Panc1 (cell line): ENCODE measurements around the gene VPS50. TPM values are rescaled to one million over a fixed set of nuclear protein-coding genes. Genes with fewer than 3 reads are reported as not detected.

Source experiments
- ATAC-seq: fragments of 200-7000 bp; cut with Tn5 transposase; 2 replicates; pipeline ENCODE4 v1.9.1; 2020; ENCODE audit warnings: mild to moderate bottlenecking, moderate library complexity
- Bru-seq: library from RNA; stranded (reverse); fragments of 400-500 nt; gene quantifications from one replicate; lab custom pipeline; 2021; lab: Mats Ljungman, UMichigan
- BruChase-seq, 2 experiments: library from RNA; stranded (reverse); fragments of 400-500 nt; gene quantifications; one replicate each; lab custom pipeline; 2021; lab: Mats Ljungman, UMichigan
- BruUV-seq: library from RNA; stranded (reverse); fragments of 400-500 nt; replicated peaks from 2 replicates; lab custom pipeline; 2021; lab: Mats Ljungman, UMichigan
- CTCF ChIA-PET: fragments of 300-600 bp; sonication (Branson Sonifier 250); formaldehyde crosslinking; loops from one replicate; lab custom pipeline; 2022; ENCODE audit warnings: antibody characterized with exemption; lab: Charles Lee
- POLR2A ChIA-PET: fragments of 300-600 bp; sonication (Branson Sonifier 250); formaldehyde crosslinking; loops from one replicate; lab custom pipeline; 2022; ENCODE audit warnings: antibody characterized with exemption; lab: Charles Lee
- DNase-seq: peaks from one replicate; pipeline ENCODE4 v3.0.0-alpha.2; 2010; ENCODE audit warnings: low read depth, low spot score
- H3K27ac ChIP-seq: 2 replicates; pipeline ENCODE4 v1.5.1; 2011; ENCODE audit warnings: mild to moderate bottlenecking, low read length, inconsistent platforms
- H3K27me3 ChIP-seq: fragments of 200-500 bp; sonication (Bioruptor generic); 2 replicates; pipeline ENCODE4 v1.6.0; 2014; ENCODE audit warnings: low read length, inconsistent platforms; ENCODE audit not compliant: control insufficient read depth, insufficient read depth
- H3K36me3 ChIP-seq: fragments of 200-500 bp; sonication (Bioruptor generic); 2 replicates; pipeline ENCODE4 v1.5.1; 2014; ENCODE audit warnings: inconsistent platforms, mild to moderate bottlenecking, low read length, moderate library complexity; ENCODE audit not compliant: control insufficient read depth, insufficient read depth
- H3K4me1 ChIP-seq: 2 replicates; pipeline ENCODE4 v1.5.1; 2011; ENCODE audit warnings: inconsistent platforms, mild to moderate bottlenecking, low read length, moderate library complexity; ENCODE audit not compliant: control insufficient read depth, insufficient read depth
- H3K4me3 ChIP-seq, 2 experiments: 2 replicates each; pipeline ENCODE4 v1.5.1; 2011 to 2012; ENCODE audit warnings: low read depth in 2 of 2, low read length in 2 of 2, mild to moderate bottlenecking in 2 of 2, inconsistent platforms in 1 of 2, moderate library complexity in 1 of 2
- H3K9me3 ChIP-seq: fragments of 200-500 bp; sonication (Bioruptor generic); 2 replicates; pipeline ENCODE4 v1.5.1; 2014; ENCODE audit warnings: low read depth, mild to moderate bottlenecking, inconsistent platforms, low read length, moderate library complexity; ENCODE audit not compliant: control insufficient read depth, insufficient read depth
- POLR2AphosphoS5 ChIP-seq: IDR thresholded peaks from 2 replicates; pipeline ENCODE4 v1.6.1; 2012; ENCODE audit warnings: mild to moderate bottlenecking, low read depth, low read length, moderate library complexity
- SIN3A ChIP-seq: IDR thresholded peaks from 2 replicates; pipeline ENCODE4 v1.6.1; 2012; ENCODE audit warnings: low read depth, mild to moderate bottlenecking, low read length, moderate library complexity, borderline replicate concordance; ENCODE audit not compliant: insufficient read depth
- TCF7L2 ChIP-seq: IDR thresholded peaks from 2 replicates; pipeline ENCODE4 v1.6.1; 2011; ENCODE audit warnings: mild to moderate bottlenecking, low read depth, low read length, inconsistent platforms
- in situ Hi-C: cut with HindIII; loops from 2 replicates; pipeline ENCODE4 v1.10.0; 2016; ENCODE audit warnings: low sequenced_read_pairs, low pct_unique_long_range_greater_than_20kb
- intact Hi-C: fragments of 100-400 bp; cut with micrococcal nuclease; formaldehyde crosslinking; loops from one replicate; pipeline ENCODE4 v1.10.0; 2022; ENCODE audit not compliant: unreplicated experiment
- long read RNA-seq: library from polyadenylated mRNA; unstranded; transcript quantifications from one replicate; pipeline ENCODE4 v2.0.0, GENCODE V29; 2021; ENCODE audit not compliant: unreplicated experiment
- polyA plus RNA-seq: library from polyadenylated mRNA; unstranded; fragments of >200 nt; gene quantifications from one replicate; pipeline ENCODE4 v1.2.1, GENCODE V29; 2012; ENCODE audit warnings: missing spikeins; ENCODE audit not compliant: insufficient read length
- total RNA-seq: library from RNA; stranded (reverse); gene quantifications from one replicate; pipeline ENCODE4 v1.2.1, GENCODE V29; 2021; ENCODE audit not compliant: unreplicated experiment
- TF ChIP-seq, protein P1 (sequence below), 2 experiments: IDR thresholded peaks; 2 replicates each; pipeline ENCODE4 v1.6.1; 2011 to 2012; ENCODE audit warnings: low read depth in 2 of 2, control low read depth in 1 of 2, low read length in 1 of 2, mild to moderate bottlenecking in 1 of 2, moderate library complexity in 1 of 2; ENCODE audit not compliant: insufficient read depth in 1 of 2
- TF ChIP-seq, protein P2 (sequence below): fragments of 450-650 bp; IDR thresholded peaks from 2 replicates; pipeline ENCODE4 v1.5.1; 2017; ENCODE audit warnings: mild to moderate bottlenecking

The VPS50 gene, protein sequence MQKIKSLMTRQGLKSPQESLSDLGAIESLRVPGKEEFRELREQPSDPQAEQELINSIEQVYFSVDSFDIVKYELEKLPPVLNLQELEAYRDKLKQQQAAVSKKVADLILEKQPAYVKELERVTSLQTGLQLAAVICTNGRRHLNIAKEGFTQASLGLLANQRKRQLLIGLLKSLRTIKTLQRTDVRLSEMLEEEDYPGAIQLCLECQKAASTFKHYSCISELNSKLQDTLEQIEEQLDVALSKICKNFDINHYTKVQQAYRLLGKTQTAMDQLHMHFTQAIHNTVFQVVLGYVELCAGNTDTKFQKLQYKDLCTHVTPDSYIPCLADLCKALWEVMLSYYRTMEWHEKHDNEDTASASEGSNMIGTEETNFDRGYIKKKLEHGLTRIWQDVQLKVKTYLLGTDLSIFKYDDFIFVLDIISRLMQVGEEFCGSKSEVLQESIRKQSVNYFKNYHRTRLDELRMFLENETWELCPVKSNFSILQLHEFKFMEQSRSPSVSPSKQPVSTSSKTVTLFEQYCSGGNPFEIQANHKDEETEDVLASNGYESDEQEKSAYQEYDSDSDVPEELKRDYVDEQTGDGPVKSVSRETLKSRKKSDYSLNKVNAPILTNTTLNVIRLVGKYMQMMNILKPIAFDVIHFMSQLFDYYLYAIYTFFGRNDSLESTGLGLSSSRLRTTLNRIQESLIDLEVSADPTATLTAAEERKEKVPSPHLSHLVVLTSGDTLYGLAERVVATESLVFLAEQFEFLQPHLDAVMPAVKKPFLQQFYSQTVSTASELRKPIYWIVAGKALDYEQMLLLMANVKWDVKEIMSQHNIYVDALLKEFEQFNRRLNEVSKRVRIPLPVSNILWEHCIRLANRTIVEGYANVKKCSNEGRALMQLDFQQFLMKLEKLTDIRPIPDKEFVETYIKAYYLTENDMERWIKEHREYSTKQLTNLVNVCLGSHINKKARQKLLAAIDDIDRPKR
- total RNA-seq (14.6 TPM), Bru-seq, nascent RNA (percentile 68 among the genes with signal in this experiment), BruChase-seq, experiment 1, labeled RNA remaining after a 2-hour chase (percentile 64 among the genes with signal in this experiment), BruChase-seq, experiment 2, labeled RNA remaining after a 6-hour chase (percentile 56 among the genes with signal in this experiment)
- polyA plus RNA-seq: 4.1 TPM
- long read RNA-seq, transcript VPS50-202 (28 exons, 3,613 nt): major isoform, 19 of 25 reads
- long read RNA-seq, partial matches to known transcripts: 3 of 25 reads
- long read RNA-seq, other reads (novel, unspliced or antisense): 2 of 25 reads

DNA sequence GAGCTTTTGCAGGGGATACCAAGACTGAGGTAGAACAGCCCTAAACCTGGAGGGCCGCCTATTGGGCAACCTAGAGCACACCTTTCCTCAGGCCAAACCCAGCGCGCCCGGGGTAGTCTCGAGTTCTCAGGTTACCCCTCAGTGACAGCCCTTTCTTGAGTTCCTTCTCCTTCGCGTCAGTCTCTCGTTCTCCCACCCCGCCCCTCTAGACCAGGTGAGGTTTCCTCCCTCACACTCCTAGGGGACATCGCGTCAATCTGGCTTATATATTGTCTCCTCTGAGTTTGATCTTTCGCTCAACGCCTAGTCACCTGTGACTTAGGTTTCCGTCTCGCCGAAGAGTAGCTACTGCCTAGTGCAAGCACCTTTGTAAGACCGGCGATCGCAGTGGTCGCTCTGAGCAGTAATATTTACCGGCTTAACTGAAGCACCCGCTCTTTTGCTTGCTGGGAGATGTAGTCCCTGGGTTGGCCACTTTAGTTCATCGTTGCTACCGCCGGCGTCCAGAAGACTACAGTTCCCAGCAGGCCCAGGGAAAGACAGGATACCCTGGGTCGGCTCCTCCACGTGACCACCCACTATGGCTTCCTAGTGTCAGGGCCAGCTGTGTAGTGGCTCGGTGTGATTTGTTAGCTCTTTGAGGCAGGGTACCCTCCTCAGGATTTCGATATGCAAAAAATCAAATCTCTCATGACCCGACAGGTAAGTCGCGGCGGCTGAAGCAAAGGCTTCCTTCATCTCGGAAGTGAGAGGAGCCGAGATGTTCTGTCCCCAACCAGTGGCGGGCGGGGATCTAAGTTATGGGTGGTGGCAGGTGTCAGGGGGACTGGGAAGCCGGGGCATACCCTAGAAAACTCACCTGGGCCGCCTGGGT is at the start of gene VPS50:
VPS50 (plus strand) TSS at position 568 of the 874 bp plus-strand sequence; CDS start at position 670, 102 bp downstream.
- Histone ChIP-seq H3K9me3 (no peaks in the 10 kb centered on the region), H3K36me3 (no peaks in the 10 kb centered on the region; the same call in 1 of the 2 replicates), H3K27ac (peak within 1 kb of the TSS; percentile 90), H3K4me3 (peak within 1 kb of the TSS; percentile 95 to 99), H3K27me3 (peaks cover 9% of the 10 kb centered on the region), H3K4me1 (peaks cover 11% of the 10 kb centered on the region)
- in situ Hi-C loops (no loop called here), intact Hi-C loops (no loop called here)
- DNase-seq (peak; percentile 99), ATAC-seq (peak; percentile 100)
- ChIA-PET CTCF (no interaction called here), POLR2A (interaction anchor here (0.6 kb wide), 1 partner anchor 673 kb away, joined by 5 read pairs; no protein-coding TSS in a partner anchor)
- BruUV-seq: no TSS peak
- TF ChIP-seq SIN3A (no peak; the same call in 1 of the 2 replicates), TCF7L2 (peak; percentile 76), POLR2AphosphoS5 (peak; percentile 74)
- TF ChIP-seq, protein P1, sequence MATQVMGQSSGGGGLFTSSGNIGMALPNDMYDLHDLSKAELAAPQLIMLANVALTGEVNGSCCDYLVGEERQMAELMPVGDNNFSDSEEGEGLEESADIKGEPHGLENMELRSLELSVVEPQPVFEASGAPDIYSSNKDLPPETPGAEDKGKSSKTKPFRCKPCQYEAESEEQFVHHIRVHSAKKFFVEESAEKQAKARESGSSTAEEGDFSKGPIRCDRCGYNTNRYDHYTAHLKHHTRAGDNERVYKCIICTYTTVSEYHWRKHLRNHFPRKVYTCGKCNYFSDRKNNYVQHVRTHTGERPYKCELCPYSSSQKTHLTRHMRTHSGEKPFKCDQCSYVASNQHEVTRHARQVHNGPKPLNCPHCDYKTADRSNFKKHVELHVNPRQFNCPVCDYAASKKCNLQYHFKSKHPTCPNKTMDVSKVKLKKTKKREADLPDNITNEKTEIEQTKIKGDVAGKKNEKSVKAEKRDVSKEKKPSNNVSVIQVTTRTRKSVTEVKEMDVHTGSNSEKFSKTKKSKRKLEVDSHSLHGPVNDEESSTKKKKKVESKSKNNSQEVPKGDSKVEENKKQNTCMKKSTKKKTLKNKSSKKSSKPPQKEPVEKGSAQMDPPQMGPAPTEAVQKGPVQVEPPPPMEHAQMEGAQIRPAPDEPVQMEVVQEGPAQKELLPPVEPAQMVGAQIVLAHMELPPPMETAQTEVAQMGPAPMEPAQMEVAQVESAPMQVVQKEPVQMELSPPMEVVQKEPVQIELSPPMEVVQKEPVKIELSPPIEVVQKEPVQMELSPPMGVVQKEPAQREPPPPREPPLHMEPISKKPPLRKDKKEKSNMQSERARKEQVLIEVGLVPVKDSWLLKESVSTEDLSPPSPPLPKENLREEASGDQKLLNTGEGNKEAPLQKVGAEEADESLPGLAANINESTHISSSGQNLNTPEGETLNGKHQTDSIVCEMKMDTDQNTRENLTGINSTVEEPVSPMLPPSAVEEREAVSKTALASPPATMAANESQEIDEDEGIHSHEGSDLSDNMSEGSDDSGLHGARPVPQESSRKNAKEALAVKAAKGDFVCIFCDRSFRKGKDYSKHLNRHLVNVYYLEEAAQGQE (IDR thresholded peaks at IDR 0.05; ENCODE audit: insufficient read depth in 1 of 2, low read depth in 2 of 2, low read length in 1 of 2): no peak

DNA sequence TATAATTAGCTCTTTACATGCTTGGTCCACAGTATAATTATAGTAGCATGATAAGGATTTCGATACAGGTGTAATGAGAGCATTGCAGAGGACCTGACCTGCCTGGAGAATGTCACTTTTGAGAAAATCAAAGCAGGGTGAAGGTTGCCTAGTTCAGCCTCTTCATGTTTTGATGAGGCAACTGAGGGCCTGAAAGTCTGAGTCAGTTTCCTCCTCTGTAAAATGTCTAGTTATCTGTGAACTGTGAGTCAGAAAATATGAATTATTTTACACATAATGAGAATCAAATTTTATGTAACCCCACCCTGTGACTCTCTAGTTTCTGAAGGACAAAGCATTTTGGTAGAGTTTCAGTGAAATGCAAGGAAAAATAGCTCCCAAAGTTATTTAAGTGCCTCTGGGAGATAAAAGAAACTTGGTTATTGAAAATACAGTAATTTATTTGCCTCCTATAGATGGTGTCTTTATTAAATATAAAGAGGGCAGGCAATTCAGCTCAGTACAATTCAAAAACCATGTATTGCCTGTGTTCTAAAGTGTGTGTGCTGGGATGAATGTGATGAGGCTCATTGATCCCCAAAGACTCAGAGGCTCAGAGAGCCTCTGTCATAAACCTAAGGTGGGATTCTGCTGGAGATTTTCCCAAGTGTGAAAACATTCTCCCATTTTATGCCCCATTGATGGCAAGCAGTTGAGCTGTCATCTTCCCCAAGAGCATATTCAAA is 46.7 kb upstream of the VPS50 start:
- no peak overlapping the region for H3K27ac ChIP-seq
- TF ChIP-seq, protein P2, sequence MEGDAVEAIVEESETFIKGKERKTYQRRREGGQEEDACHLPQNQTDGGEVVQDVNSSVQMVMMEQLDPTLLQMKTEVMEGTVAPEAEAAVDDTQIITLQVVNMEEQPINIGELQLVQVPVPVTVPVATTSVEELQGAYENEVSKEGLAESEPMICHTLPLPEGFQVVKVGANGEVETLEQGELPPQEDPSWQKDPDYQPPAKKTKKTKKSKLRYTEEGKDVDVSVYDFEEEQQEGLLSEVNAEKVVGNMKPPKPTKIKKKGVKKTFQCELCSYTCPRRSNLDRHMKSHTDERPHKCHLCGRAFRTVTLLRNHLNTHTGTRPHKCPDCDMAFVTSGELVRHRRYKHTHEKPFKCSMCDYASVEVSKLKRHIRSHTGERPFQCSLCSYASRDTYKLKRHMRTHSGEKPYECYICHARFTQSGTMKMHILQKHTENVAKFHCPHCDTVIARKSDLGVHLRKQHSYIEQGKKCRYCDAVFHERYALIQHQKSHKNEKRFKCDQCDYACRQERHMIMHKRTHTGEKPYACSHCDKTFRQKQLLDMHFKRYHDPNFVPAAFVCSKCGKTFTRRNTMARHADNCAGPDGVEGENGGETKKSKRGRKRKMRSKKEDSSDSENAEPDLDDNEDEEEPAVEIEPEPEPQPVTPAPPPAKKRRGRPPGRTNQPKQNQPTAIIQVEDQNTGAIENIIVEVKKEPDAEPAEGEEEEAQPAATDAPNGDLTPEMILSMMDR: no peak
- TF ChIP-seq TCF7L2 (no peak), POLR2AphosphoS5 (no peak), SIN3A (no peak)
- TF ChIP-seq, protein P1 (IDR thresholded peaks at IDR 0.05; ENCODE audit: insufficient read depth in 1 of 2, low read depth in 2 of 2, low read length in 1 of 2): no peak
- intact Hi-C loops: no loop called here
- no peak overlapping the region for H3K4me3 ChIP-seq
- peaks cover 15% of the 10 kb centered on the region for H3K27me3 ChIP-seq
- H3K4me1 ChIP-seq: no peaks in the 10 kb centered on the region
- ChIA-PET CTCF (no interaction called here), POLR2A (no interaction called here)
- H3K9me3 ChIP-seq: no peaks in the 10 kb centered on the region
- no peaks in the 10 kb centered on the region for H3K36me3 ChIP-seq
- no TSS peak for BruUV-seq
- DNase-seq: no peak
- no peak for ATAC-seq
- in situ Hi-C loops: no loop called here
